H1 (cell line): ENCODE results near the gene IRAK3. TPM values are rescaled to one million over a fixed set of nuclear protein-coding genes. Genes with fewer than 3 reads are reported as not detected.

Experiments
- CTCF ChIA-PET: fragments of 300-600 bp; sonication (Branson Sonifier 250); formaldehyde crosslinking; loops from one replicate; lab custom pipeline; 2021; ENCODE audit not compliant: partially characterized antibody; lab: Charles Lee
- POLR2A ChIA-PET: fragments of 300-600 bp; sonication (Branson Sonifier 250); formaldehyde crosslinking; loops from one replicate; lab custom pipeline; 2021; ENCODE audit warnings: inconsistent platforms; ENCODE audit not compliant: partially characterized antibody; lab: Charles Lee
- DNase-seq, 2 experiments: peaks; one replicate each; pipeline versions ENCODE4 v3.0.0 to v3.0.0-alpha.2; 2010 to 2022; ENCODE audit warnings: low spot score in 2 of 2, low read depth in 1 of 2, mixed read lengths in 1 of 2
- FAIRE-seq: peaks from 2 replicates; lab custom pipeline; 2011; peaks lifted over from hg19 to GRCh38; lab: Jason Lieb, UNC
- H2AFZ ChIP-seq: 2 replicates; pipeline ENCODE4 v1.8.1; 2012; ENCODE audit warnings: low read length, inconsistent platforms
- H2AK5ac ChIP-seq: 2 replicates; pipeline ENCODE4 v1.6.1; 2013; ENCODE audit warnings: low read depth, low read length
- H2BK120ac ChIP-seq: replicated peaks from 2 replicates; pipeline ENCODE3; 2013; ENCODE audit warnings: low read depth, low read length, inconsistent platforms
- H2BK12ac ChIP-seq: 2 replicates; pipeline ENCODE4 v1.6.1; 2013; ENCODE audit warnings: low read depth, low read length
- H2BK15ac ChIP-seq: 2 replicates; pipeline ENCODE4 v1.6.1; 2013; ENCODE audit warnings: low read length
- H2BK20ac ChIP-seq: 2 replicates; pipeline ENCODE4 v1.6.1; 2013; ENCODE audit warnings: low read length
- H2BK5ac ChIP-seq: 2 replicates; pipeline ENCODE4 v1.6.1; 2013; ENCODE audit warnings: low read depth, low read length
- H3K14ac ChIP-seq: 2 replicates; pipeline ENCODE4 v1.6.1; 2013; ENCODE audit warnings: inconsistent platforms; ENCODE audit not compliant: insufficient read length
- H3K18ac ChIP-seq: 2 replicates; pipeline ENCODE4 v1.6.1; 2013; ENCODE audit warnings: low read length; ENCODE audit errors: extremely low read depth
- H3K23ac ChIP-seq: 2 replicates; pipeline ENCODE4 v1.6.1; 2013; ENCODE audit warnings: inconsistent platforms; ENCODE audit not compliant: insufficient read length
- H3K23me2 ChIP-seq: 2 replicates; pipeline ENCODE4 v1.6.1; 2013; ENCODE audit warnings: low read depth, low read length
- H3K27ac ChIP-seq: 2 replicates; pipeline ENCODE4 v1.6.1; 2011; ENCODE audit warnings: low read depth, low read length, inconsistent platforms
- H3K27me3 ChIP-seq, 4 experiments: replicated peaks in 1 of 4; 1 replicate in 1 of 4; 2 replicates in 3 of 4; pipeline versions ENCODE4 v1.6.1 to v1.8.1; 2011 to 2013; ENCODE audit warnings: low read length in 3 of 4, mild to moderate bottlenecking in 3 of 4, inconsistent platforms in 2 of 4, mixed read lengths in 2 of 4, moderate library complexity in 1 of 4; ENCODE audit not compliant: control insufficient read depth in 3 of 4, insufficient read depth in 3 of 4; ENCODE audit errors: extremely low read depth in 1 of 4
- H3K36me3 ChIP-seq, 4 experiments: 2 replicates each; pipeline versions ENCODE4 v1.6.1 to v1.8.1; 2011 to 2013; ENCODE audit warnings: mild to moderate bottlenecking in 4 of 4, low read length in 3 of 4, moderate library complexity in 2 of 4, control low read depth in 1 of 4, inconsistent platforms in 1 of 4; ENCODE audit not compliant: insufficient read depth in 4 of 4, control insufficient read depth in 2 of 4
- H3K4ac ChIP-seq: replicated peaks from 2 replicates; pipeline ENCODE3; 2013; ENCODE audit warnings: low read length, low read depth, mixed read lengths, inconsistent platforms; ENCODE audit not compliant: insufficient read length
- H3K4me1 ChIP-seq, 4 experiments: replicated peaks in 1 of 4; 1 replicate in 1 of 4; 2 replicates in 3 of 4; pipeline versions ENCODE4 v1.6.1 to v1.8.1; 2011 to 2013; ENCODE audit warnings: low read length in 3 of 4, inconsistent platforms in 2 of 4, mixed read lengths in 1 of 4; ENCODE audit not compliant: insufficient read depth in 4 of 4, control insufficient read depth in 3 of 4
- H3K4me2 ChIP-seq, 2 experiments: 2 replicates each; pipeline versions ENCODE4 v1.6.1 to v1.8.1; 2011 to 2013; ENCODE audit warnings: low read depth in 2 of 2, low read length in 2 of 2, control low read depth in 1 of 2, inconsistent platforms in 1 of 2, mild to moderate bottlenecking in 1 of 2; ENCODE audit not compliant: insufficient read depth in 1 of 2
- H3K4me3 ChIP-seq, 4 experiments: fragments of 200-600, 300-600 bp in 1 of 4; sonication (generic), shearing (Covaris generic), sonication (Bioruptor Twin) in 1 of 4; 2 replicates each; pipeline versions ENCODE4 v1.5.1 to v1.8.1; 2011 to 2016; ENCODE audit warnings: low read length in 4 of 4, low read depth in 3 of 4, control low read depth in 2 of 4, inconsistent platforms in 2 of 4, mild to moderate bottlenecking in 2 of 4, mixed read lengths in 1 of 4, moderate library complexity in 1 of 4; ENCODE audit not compliant: insufficient read depth in 2 of 4; ENCODE audit errors: extremely low read depth in 1 of 4
- H3K56ac ChIP-seq: replicated peaks from 2 replicates; pipeline ENCODE3; 2013; ENCODE audit warnings: low read depth, mild to moderate bottlenecking, mixed read lengths, low read length, inconsistent platforms; ENCODE audit not compliant: insufficient read length
- H3K79me1 ChIP-seq: 2 replicates; pipeline ENCODE4 v1.6.1; 2013; ENCODE audit warnings: low read depth, low read length, control low read depth
- H3K79me2 ChIP-seq, 2 experiments: 2 replicates each; pipeline versions ENCODE4 v1.6.1 to v1.8.1; 2012 to 2013; ENCODE audit warnings: low read length in 2 of 2, mild to moderate bottlenecking in 2 of 2, inconsistent platforms in 1 of 2; ENCODE audit not compliant: insufficient read depth in 2 of 2, control insufficient read depth in 1 of 2
- H3K9ac ChIP-seq, 4 experiments: replicated peaks in 1 of 4; 1 replicate in 1 of 4; 2 replicates in 3 of 4; pipeline versions ENCODE4 v1.6.1 to v1.8.1; 2011 to 2013; ENCODE audit warnings: low read depth in 3 of 4, low read length in 3 of 4, control low read depth in 2 of 4, mild to moderate bottlenecking in 2 of 4, moderate library complexity in 2 of 4, inconsistent platforms in 1 of 4; ENCODE audit errors: extremely low read depth in 1 of 4
- H3K9me3 ChIP-seq, 2 experiments: 2 replicates each; pipeline versions ENCODE4 v1.6.1 to v1.8.1; 2012 to 2013; ENCODE audit warnings: mild to moderate bottlenecking in 2 of 2, moderate library complexity in 2 of 2, control low read depth in 1 of 2, inconsistent platforms in 1 of 2, low read depth in 1 of 2, low read length in 1 of 2, mixed read lengths in 1 of 2; ENCODE audit not compliant: insufficient read depth in 2 of 2
- H4K20me1 ChIP-seq, 2 experiments: replicated peaks in 1 of 2; 2 replicates each; pipeline versions ENCODE3 to v1.8.1; 2011 to 2013; ENCODE audit warnings: inconsistent platforms in 2 of 2, low read length in 2 of 2, mild to moderate bottlenecking in 1 of 2; ENCODE audit not compliant: insufficient read depth in 2 of 2, control insufficient read depth in 1 of 2
- H4K5ac ChIP-seq: 2 replicates; pipeline ENCODE4 v1.6.1; 2013; ENCODE audit warnings: low read length, low read depth, mixed read lengths, inconsistent platforms; ENCODE audit not compliant: insufficient read length
- H4K8ac ChIP-seq: 2 replicates; pipeline ENCODE4 v1.8.0; 2013; ENCODE audit warnings: mild to moderate bottlenecking, moderate library complexity, low read length, inconsistent platforms; ENCODE audit not compliant: insufficient read depth; ENCODE audit errors: extremely low read depth
- H4K91ac ChIP-seq: replicated peaks from 2 replicates; pipeline ENCODE3; 2013; ENCODE audit warnings: low read length, mixed read lengths, inconsistent platforms; ENCODE audit not compliant: insufficient read length
- BRCA1 ChIP-seq: IDR thresholded peaks from 2 replicates; pipeline ENCODE4 v1.6.1; 2012; ENCODE audit warnings: low read depth, low read length, improper control_type of control experiment
- CTCF ChIP-seq, 3 experiments: IDR thresholded peaks; 1 replicate in 2 of 3; 2 replicates in 1 of 3; pipeline versions ENCODE4 v1.5.1 to v1.6.1; 2011; ENCODE audit warnings: low read length in 3 of 3, mild to moderate bottlenecking in 3 of 3, inconsistent platforms in 2 of 3, low read depth in 1 of 3, moderate library complexity in 1 of 3; ENCODE audit not compliant: insufficient read depth in 1 of 3; ENCODE audit errors: control extremely low read depth in 1 of 3
- GABPA ChIP-seq: IDR thresholded peaks from 2 replicates; pipeline ENCODE4 v1.6.1; 2011; ENCODE audit warnings: mild to moderate bottlenecking, low read length, moderate library complexity, borderline replicate concordance; ENCODE audit not compliant: insufficient read depth
- RBBP5 ChIP-seq: IDR thresholded peaks from 2 replicates; pipeline ENCODE4 v1.7.1; 2012; ENCODE audit warnings: low read depth, mild to moderate bottlenecking, inconsistent platforms, low read length, moderate library complexity, borderline replicate concordance
- ZNF274 ChIP-seq: IDR thresholded peaks from 2 replicates; pipeline ENCODE4 v1.7.0; 2012; ENCODE audit warnings: low read length, borderline replicate concordance; ENCODE audit errors: extremely low read depth
- WGBS, 2 experiments: shearing (Covaris generic) in 1 of 2; methylation state at CpG; one replicate each; pipeline versions ENCODE4 v1.1.6 to v1.1.7; 2013 to 2015; ENCODE audit warnings: low lambda C conversion rate in 2 of 2, mixed read lengths in 2 of 2, inconsistent platforms in 1 of 2, low coverage in 1 of 2, missing lambda C conversion rate in 1 of 2; ENCODE audit not compliant: insufficient replicate concordance in 2 of 2, insufficient coverage in 1 of 2, insufficient read length in 1 of 2; ENCODE audit errors: extremely low coverage in 1 of 2, missing lambda C conversion rate in 1 of 2; 5-methylcytosine and 5-hydroxymethylcytosine counted together
- polyA plus RNA-seq, 7 experiments: library from polyadenylated mRNA; depleted of rRNA in 3 of 7; stranded (reverse) in 5 of 7; unstranded in 2 of 7; fragments of >200 nt in 5 of 7; fragments of 200-250 nt in 2 of 7; gene quantifications; 1 replicate in 5 of 7; 2 replicates in 1 of 7; 4 replicates in 1 of 7; pipeline versions ENCODE4 v1.2.1 to v1.2.3, GENCODE V29; 2011 to 2013; ENCODE audit warnings: missing spikeins in 2 of 7, mixed read lengths in 2 of 7
- total RNA-seq: library from RNA; stranded (reverse); fragmentation: NEBNext Ultra II Directional; extraction: Animal tissue kit (Norgen Biotek cat#: 25700); gene quantifications from 2 replicates; pipeline ENCODE4 v1.2.1, GENCODE V29; 2021

Gene IRAK3
- total and polyA plus RNA-seq, 2 of the 8 experiments (the other 6 are each of a cell fraction or from before 2014, with no cell fraction given), result 0.51 to 2.2 TPM

- TF ChIP-seq BRCA1 (no peak), GABPA (no peak), ZNF274 (no peak), CTCF (IDR thresholded peaks at IDR 0.05; ENCODE audit: control extremely low read depth in 1 of 3, insufficient read depth in 1 of 3, low read depth in 1 of 3, low read length in 3 of 3) (no peak), RBBP5 (no peak)
- ChIA-PET POLR2A (no interaction called here), CTCF (interaction anchor here (1.1 to 1.7 kb wide), 3 partner anchors 10 to 28 kb away, joined by 3 to 5 read pairs (median 4); no protein-coding TSS in a partner anchor)
- Histone ChIP-seq H4K8ac (no peak overlapping the region), H3K23me2 (no peaks in the 10 kb centered on the region), H3K56ac (no peak overlapping the region), H2BK12ac (no peak overlapping the region), H3K27me3 (no peaks in the 10 kb centered on the region), H3K4me3 (no peak overlapping the region), H4K5ac (no peak overlapping the region), H2AFZ (no peak overlapping the region), H4K20me1 (no peaks in the 10 kb centered on the region), H3K4me2 (no peak overlapping the region), H3K9ac (no peak overlapping the region), H4K91ac (no peak overlapping the region), H3K9me3 (no peaks in the 10 kb centered on the region), H3K4me1 (no peaks in the 10 kb centered on the region), H2BK120ac (no peak overlapping the region), H3K27ac (no peak overlapping the region), H2BK5ac (no peak overlapping the region), H3K79me1 (no peaks in the 10 kb centered on the region), H2BK20ac (no peak overlapping the region), H3K4ac (no peak overlapping the region), H2BK15ac (no peak overlapping the region), H3K36me3 (no peaks in the 10 kb centered on the region), H3K14ac (no peak overlapping the region), H3K18ac (no peak overlapping the region), H3K79me2 (no peaks in the 10 kb centered on the region), H2AK5ac (no peak overlapping the region), H3K23ac (no peak overlapping the region)
- DNase-seq (no peak), FAIRE-seq (no peak)
- WGBS, 2 experiments, result 83% methylated on average over 3 of the region's 3 CpGs; no CpG with 5 or more reads in 1 of the 2 experiments
Measured at GRCh38 chr12:66251049-66251448, 62.0 kb downstream of the IRAK3 start.
